ENCODE results near the gene INPP4A.
A peak's percentile ranks its signal among the peaks of the same experiment; 100 is the strongest.
"Not testable (repeated sequence)": the region's sequence is repeated elsewhere in the genome, so short reads cannot be mapped to it uniquely, and the experiment has no call there.

Gene INPP4A

GRCh38 chr2:98444436-98445176 lies at the start of gene INPP4A:
TSS of gene INPP4A (plus strand) at chr2:98444858. CDS start at chr2:98520049, 75,191 bp downstream.
- peak; percentile 49 for DNase-seq

- no peak for DNase-seq
Observed at GRCh38 chr2:98395977-98396376, 48.7 kb upstream of the INPP4A start.

GRCh38 chr2:98396745-98397355 lies 47.8 kb upstream of the INPP4A start:
- DNase-seq = no peak

- DNase-seq = no peak
Observed at GRCh38 chr2:98399140-98399539, 45.5 kb upstream of the INPP4A start.

GRCh38 chr2:98403878-98404277 lies 40.8 kb upstream of the INPP4A start:
- no peak for DNase-seq

- DNase-seq = no peak
Observed at GRCh38 chr2:98404556-98405250, 40.0 kb upstream of the INPP4A start.

- DNase-seq = no peak
Observed at GRCh38 chr2:98405301-98405700, 39.4 kb upstream of the INPP4A start.

GRCh38 chr2:98408155-98408554 lies 36.5 kb upstream of the INPP4A start:
- DNase-seq = no peak

GRCh38 chr2:98412751-98413458 lies 31.8 kb upstream of the INPP4A start:
- peak; percentile 7 for DNase-seq

GRCh38 chr2:98414246-98414645 lies 30.4 kb upstream of the INPP4A start:
- DNase-seq = not testable (repeated sequence)

GRCh38 chr2:98415719-98416248 lies 28.9 kb upstream of the INPP4A start:
- not testable (repeated sequence) for DNase-seq

GRCh38 chr2:98416383-98417159 lies 28.1 kb upstream of the INPP4A start:
- no peak for DNase-seq

GRCh38 chr2:98419544-98419943 lies 25.1 kb upstream of the INPP4A start:
- no peak for DNase-seq

GRCh38 chr2:98419977-98420725 lies 24.5 kb upstream of the INPP4A start:
- no peak for DNase-seq

GRCh38 chr2:98422449-98422848 lies 22.2 kb upstream of the INPP4A start:
- no peak for DNase-seq

GRCh38 chr2:98426771-98427170 lies 17.9 kb upstream of the INPP4A start:
- no peak for DNase-seq

GRCh38 chr2:98432145-98432544 lies 12.5 kb upstream of the INPP4A start:
- no peak for DNase-seq

GRCh38 chr2:98433363-98433964 lies 11.2 kb upstream of the INPP4A start:
- no peak for DNase-seq

- DNase-seq = no peak
Observed at GRCh38 chr2:98434492-98434891, 10.2 kb upstream of the INPP4A start.

- DNase-seq = not testable (repeated sequence)
Observed at GRCh38 chr2:98435670-98436069, 9.0 kb upstream of the INPP4A start.

GRCh38 chr2:98436734-98437133 lies 7.9 kb upstream of the INPP4A start:
- no peak for DNase-seq

Measured in NCI-H226 (cell line).